ENCODE measurements around the gene PSMG1. TPM values are rescaled to one million over a fixed set of nuclear protein-coding genes. Genes with fewer than 3 reads are reported as not detected.

The PSMG1 gene
- total RNA-seq, 2 experiments from 2014 or later = 7.8 to 7.9 TPM

GRCh38 chr21:39131791-39132190 is 51.5 kb downstream of the PSMG1 start:
- no peak for TF ChIP-seq CTCF (IDR thresholded peaks at IDR 0.05)
- no peaks in the 10 kb centered on the region for H3K4me1 Mint-ChIP-seq (ENCODE audit: low read depth)

GRCh38 chr21:39127506-39127905 is 55.7 kb downstream of the PSMG1 start:
- CTCF ChIA-PET = no interaction called here
- no peak overlapping the region for H3K27ac Mint-ChIP-seq

More at GRCh38 chr21:39131791-39132190, 51.5 kb downstream of the PSMG1 start:
- Histone ChIP-seq H3K36me3 (ENCODE audit: insufficient read depth, low read length) (no peaks in the 10 kb centered on the region), H3K4me1 (ENCODE audit: insufficient read depth, low read length) (no peaks in the 10 kb centered on the region), H3K27ac (ENCODE audit: low read depth in 1 of 2, low read length in 2 of 2) (no peak overlapping the region), H3K4me3 (ENCODE audit: low read length) (no peak overlapping the region), H3K27me3 (ENCODE audit: control insufficient read depth in 1 of 2, insufficient read depth in 2 of 2, low read length in 2 of 2) (peaks cover 0 to 4% of the 10 kb centered on the region in 2 experiments), H3K9me3 (ENCODE audit: control insufficient read depth in 1 of 2, insufficient read depth in 1 of 2, low read length in 2 of 2) (no peaks in the 10 kb centered on the region)
- POLR2A ChIA-PET = no interaction called here
- no peaks in the 10 kb centered on the region for H3K36me3 Mint-ChIP-seq (ENCODE audit: low read depth)
- H3K27ac Mint-ChIP-seq = no peak overlapping the region
- CTCF ChIA-PET = no interaction called here
- H3K9me3 Mint-ChIP-seq = no peaks in the 10 kb centered on the region
- no peaks in the 10 kb centered on the region for H3K27me3 Mint-ChIP-seq
- DNase-seq (no peak), ATAC-seq (ENCODE audit: poor library complexity) (no peak)
- intact Hi-C loops (cut with DNase I, micrococcal nuclease) = no loop called here
- H3K4me3 Mint-ChIP-seq = no peak overlapping the region

GRCh38 chr21:39126486-39126806 is 56.8 kb downstream of the PSMG1 start:
- CTCF ChIA-PET = no interaction called here
- H3K36me3 Mint-ChIP-seq (ENCODE audit: low read depth) = no peaks in the 10 kb centered on the region
- H3K9me3 Mint-ChIP-seq = peaks cover 5% of the 10 kb centered on the region
- DNase-seq (no peak), ATAC-seq (ENCODE audit: poor library complexity) (no peak)
- Histone ChIP-seq H3K9me3 (ENCODE audit: control insufficient read depth in 1 of 2, insufficient read depth in 1 of 2, low read length in 2 of 2) (peaks cover 0 to 11% of the 10 kb centered on the region in 2 experiments), H3K27me3 (ENCODE audit: control insufficient read depth in 1 of 2, insufficient read depth in 2 of 2, low read length in 2 of 2) (peaks cover 0 to 4% of the 10 kb centered on the region in 2 experiments), H3K27ac (ENCODE audit: low read depth in 1 of 2, low read length in 2 of 2) (no peak overlapping the region), H3K4me3 (ENCODE audit: low read length) (no peak overlapping the region), H3K36me3 (ENCODE audit: insufficient read depth, low read length) (no peaks in the 10 kb centered on the region), H3K4me1 (ENCODE audit: insufficient read depth, low read length) (no peaks in the 10 kb centered on the region)
- no peaks in the 10 kb centered on the region for H3K27me3 Mint-ChIP-seq
- TF ChIP-seq CTCF (IDR thresholded peaks at IDR 0.05) = no peak
- H3K4me3 Mint-ChIP-seq = no peak overlapping the region
- no peak overlapping the region for H3K27ac Mint-ChIP-seq
- intact Hi-C loops (cut with DNase I, micrococcal nuclease) = no loop called here
- POLR2A ChIA-PET = no interaction called here
- H3K4me1 Mint-ChIP-seq (ENCODE audit: low read depth) = no peaks in the 10 kb centered on the region

More at GRCh38 chr21:39127506-39127905, 55.7 kb downstream of the PSMG1 start:
- H3K27me3 Mint-ChIP-seq = no peaks in the 10 kb centered on the region
- Histone ChIP-seq H3K4me3 (ENCODE audit: low read length) (no peak overlapping the region), H3K9me3 (ENCODE audit: control insufficient read depth in 1 of 2, insufficient read depth in 1 of 2, low read length in 2 of 2) (peaks cover 0 to 5% of the 10 kb centered on the region in 2 experiments), H3K27ac (ENCODE audit: low read depth in 1 of 2, low read length in 2 of 2) (no peak overlapping the region), H3K4me1 (ENCODE audit: insufficient read depth, low read length) (no peaks in the 10 kb centered on the region), H3K36me3 (ENCODE audit: insufficient read depth, low read length) (no peaks in the 10 kb centered on the region), H3K27me3 (ENCODE audit: control insufficient read depth in 1 of 2, insufficient read depth in 2 of 2, low read length in 2 of 2) (peaks cover 0 to 4% of the 10 kb centered on the region in 2 experiments)
- no peak for TF ChIP-seq CTCF (IDR thresholded peaks at IDR 0.05)
- intact Hi-C loops (cut with DNase I, micrococcal nuclease) = no loop called here
- no peak overlapping the region for H3K4me3 Mint-ChIP-seq
- POLR2A ChIA-PET = no interaction called here
- DNase-seq (no peak), ATAC-seq (ENCODE audit: poor library complexity) (no peak)
- no peaks in the 10 kb centered on the region for H3K36me3 Mint-ChIP-seq (ENCODE audit: low read depth)
- no peaks in the 10 kb centered on the region for H3K4me1 Mint-ChIP-seq (ENCODE audit: low read depth)
- H3K9me3 Mint-ChIP-seq = no peaks in the 10 kb centered on the region

Measured in CD4-positive, alpha-beta T cell (primary cell).